Central memory CD8-positive, alpha-beta T cell (primary cell): ENCODE measurements around the gene ARHGAP6.
"Not testable (repeated sequence)": the region's sequence is repeated elsewhere in the genome, so short reads cannot be mapped to it uniquely, and the experiment has no call there.

Experiments
- ATAC-seq: fragments of 150-1000 bp; cut with Tn5 transposase; replicated peaks from 2 replicates; pipeline ENCODE4 v1.10.0; 2022; ENCODE audit warnings: mild to moderate bottlenecking, moderate FRiP score, moderate number of reproducible peaks; ENCODE audit not compliant: poor library complexity, severe bottlenecking; ENCODE audit errors: extremely low read depth
- DNase-seq, 2 donors: peaks; one replicate each; pipeline ENCODE4 v3.0.0; 2021; ENCODE audit warnings: low spot score in 2 of 2
- H3K27ac Mint-ChIP-seq: one replicate; pipeline ENCODE4 v1.8.0; 2022; ENCODE audit warnings: low read depth, mild to moderate bottlenecking, moderate library complexity, mixed read lengths
- H3K27me3 Mint-ChIP-seq: one replicate; pipeline ENCODE4 v1.8.0; 2022; ENCODE audit warnings: mixed read lengths
- H3K36me3 Mint-ChIP-seq: one replicate; pipeline ENCODE4 v1.8.0; 2022; ENCODE audit warnings: mild to moderate bottlenecking, moderate library complexity, mixed read lengths; ENCODE audit not compliant: insufficient read depth
- H3K4me1 Mint-ChIP-seq: one replicate; pipeline ENCODE4 v1.8.0; 2022; ENCODE audit warnings: mixed read lengths
- H3K4me3 Mint-ChIP-seq: one replicate; pipeline ENCODE4 v1.8.0; 2022; ENCODE audit warnings: mild to moderate bottlenecking, moderate library complexity, mixed read lengths
- H3K9me3 Mint-ChIP-seq: one replicate; pipeline ENCODE4 v1.8.0; 2022; ENCODE audit warnings: mixed read lengths

Gene ARHGAP6

DNA sequence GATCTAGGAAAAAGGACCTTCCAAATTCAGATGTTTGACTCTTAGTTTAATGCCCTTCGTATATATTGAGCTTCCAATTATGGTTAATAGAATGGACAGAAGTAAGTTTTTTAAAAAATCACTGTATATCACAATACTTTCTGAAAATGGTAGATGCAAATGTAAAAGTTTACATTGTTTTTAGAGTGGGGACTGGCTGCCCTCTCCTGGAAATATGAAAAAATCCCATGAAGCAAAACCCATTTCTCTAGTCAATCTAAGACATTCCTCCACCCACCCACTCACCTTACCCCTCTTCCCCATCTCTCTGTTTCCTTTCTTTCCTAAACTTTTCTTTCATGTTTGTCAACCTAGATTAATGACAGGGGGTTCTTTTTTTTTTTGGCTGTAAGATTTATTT is 134.5 kb downstream of the ARHGAP6 start:
- Mint-ChIP-seq H3K4me1 (no peaks in the 10 kb centered on the region), H3K36me3 (no peaks in the 10 kb centered on the region), H3K9me3 (no peaks in the 10 kb centered on the region), H3K27me3 (no peaks in the 10 kb centered on the region), H3K4me3 (no peak overlapping the region), H3K27ac (no peak overlapping the region)
- DNase-seq = no peak
- no peak for ATAC-seq

DNA sequence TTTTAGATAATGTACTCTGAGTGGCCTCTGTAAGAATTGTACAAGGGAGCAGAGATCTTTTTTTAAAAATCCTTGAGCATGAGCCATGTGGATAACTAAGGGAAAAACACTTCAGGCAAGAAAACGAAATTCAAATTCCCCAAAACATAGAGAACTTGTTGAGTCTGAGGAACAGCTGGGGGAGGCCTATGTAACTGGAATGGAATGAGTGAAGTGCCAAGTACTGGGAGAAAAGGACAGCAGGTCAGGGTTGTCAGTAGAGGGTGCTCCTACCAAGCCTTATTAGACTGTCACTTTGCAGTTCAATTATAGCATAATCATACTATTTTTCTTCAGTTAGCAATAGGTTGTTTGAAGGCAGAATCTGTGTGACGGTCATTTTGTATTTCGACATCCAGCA is 135.1 kb downstream of the ARHGAP6 start:
- DNase-seq (no peak), ATAC-seq (no peak)
- Mint-ChIP-seq H3K27ac (no peak overlapping the region), H3K36me3 (no peaks in the 10 kb centered on the region), H3K9me3 (no peaks in the 10 kb centered on the region), H3K4me1 (no peaks in the 10 kb centered on the region), H3K4me3 (no peak overlapping the region), H3K27me3 (peaks cover 6% of the 10 kb centered on the region)

DNA sequence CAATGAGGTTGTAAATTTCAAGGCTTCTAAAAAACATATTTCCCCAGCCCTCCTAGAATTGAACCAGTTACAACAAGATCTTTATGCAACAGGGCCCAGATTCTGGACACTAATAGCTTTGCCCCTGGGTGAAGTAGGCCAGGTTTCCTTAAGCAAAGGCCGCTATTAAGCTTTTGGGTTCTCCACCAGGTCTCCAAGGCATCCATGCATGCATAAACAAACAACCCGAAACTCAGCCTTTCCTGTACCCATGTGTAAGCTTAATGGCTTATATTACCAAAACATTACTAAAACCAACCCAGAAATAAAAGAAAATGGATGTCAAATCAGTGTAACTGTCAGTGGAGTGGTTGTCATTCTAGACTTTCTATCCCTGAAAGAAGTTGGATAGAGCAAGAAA is 137.1 kb downstream of the ARHGAP6 start:
- no peak for DNase-seq
- Mint-ChIP-seq H3K27me3 (peaks cover 15% of the 10 kb centered on the region), H3K9me3 (no peaks in the 10 kb centered on the region), H3K27ac (no peak overlapping the region), H3K4me3 (no peak overlapping the region), H3K4me1 (no peaks in the 10 kb centered on the region), H3K36me3 (no peaks in the 10 kb centered on the region)
- ATAC-seq = no peak

- H3K36me3 Mint-ChIP-seq = no peaks in the 10 kb centered on the region
- H3K27me3 Mint-ChIP-seq = peaks cover 28% of the 10 kb centered on the region
- ATAC-seq (no peak), DNase-seq (no peak)
- H3K9me3 Mint-ChIP-seq = no peaks in the 10 kb centered on the region
- H3K4me3 Mint-ChIP-seq = no peak overlapping the region
- no peak overlapping the region for H3K27ac Mint-ChIP-seq
- H3K4me1 Mint-ChIP-seq = no peaks in the 10 kb centered on the region
Measured at GRCh38 chrX:11525685-11526084, 140.0 kb downstream of the ARHGAP6 start.

- not testable (repeated sequence) for DNase-seq, H3K9me3 Mint-ChIP-seq, ATAC-seq, H3K4me3 Mint-ChIP-seq, H3K27ac Mint-ChIP-seq, H3K4me1 Mint-ChIP-seq, H3K36me3 Mint-ChIP-seq
- H3K27me3 Mint-ChIP-seq = peaks cover 12% of the 10 kb centered on the region
Measured at GRCh38 chrX:11519234-11519633, 146.5 kb downstream of the ARHGAP6 start.

DNA sequence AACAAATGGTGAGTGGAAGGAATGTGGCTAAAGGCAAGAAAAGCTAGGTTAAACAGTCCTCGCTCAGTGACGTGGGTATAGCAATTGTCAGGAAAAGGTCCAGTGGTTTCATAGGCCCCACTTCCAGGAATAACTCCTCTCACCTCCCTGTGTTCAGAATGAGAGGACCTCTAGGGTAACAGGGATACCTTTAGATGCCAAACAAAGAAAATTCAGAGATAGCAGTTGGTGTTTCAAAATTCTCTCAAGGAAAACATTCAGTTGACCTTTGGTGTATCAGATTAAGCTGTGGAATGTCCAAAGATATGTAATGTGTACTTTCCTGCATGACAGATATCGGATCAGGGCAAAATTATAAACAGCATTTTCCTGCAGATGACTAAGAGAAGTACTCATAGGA is 155.9 kb downstream of the ARHGAP6 start:
- Mint-ChIP-seq H3K36me3 (no peaks in the 10 kb centered on the region), H3K4me1 (no peaks in the 10 kb centered on the region), H3K27me3 (peaks cover 16% of the 10 kb centered on the region), H3K9me3 (no peaks in the 10 kb centered on the region), H3K4me3 (no peak overlapping the region), H3K27ac (no peak overlapping the region)
- DNase-seq = no peak
- no peak for ATAC-seq

- H3K27me3 Mint-ChIP-seq = peaks cover 12% of the 10 kb centered on the region
- H3K4me1 Mint-ChIP-seq = no peaks in the 10 kb centered on the region
- no peaks in the 10 kb centered on the region for H3K36me3 Mint-ChIP-seq
- H3K27ac Mint-ChIP-seq = no peak overlapping the region
- DNase-seq (no peak), ATAC-seq (no peak)
- no peaks in the 10 kb centered on the region for H3K9me3 Mint-ChIP-seq
- H3K4me3 Mint-ChIP-seq = no peak overlapping the region
Measured at GRCh38 chrX:11504234-11504633, 161.5 kb downstream of the ARHGAP6 start.

GRCh38 chrX:11499076-11500044 is 166.4 kb downstream of the ARHGAP6 start:
- H3K36me3 Mint-ChIP-seq = no peaks in the 10 kb centered on the region
- H3K27ac Mint-ChIP-seq = no peak overlapping the region

DNA sequence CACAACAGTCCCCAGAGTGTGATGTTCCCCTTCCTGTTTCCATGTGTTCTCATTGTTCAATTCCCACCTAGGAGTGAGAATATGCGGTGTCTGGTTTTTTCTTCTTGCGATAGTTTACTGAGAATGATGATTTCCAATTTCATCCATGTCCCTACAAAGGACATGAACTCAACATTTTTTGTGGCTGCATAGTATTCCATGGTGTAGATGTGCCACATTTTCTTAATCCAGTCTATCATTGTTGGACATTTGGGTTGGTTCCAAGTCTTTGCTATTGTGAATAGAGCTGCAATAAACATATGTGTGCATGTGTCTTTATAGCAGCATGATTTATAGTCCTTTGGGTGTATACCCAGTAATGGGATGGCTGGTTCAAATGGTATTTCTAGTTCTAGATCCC is 174.3 kb downstream of the ARHGAP6 start:
- DNase-seq, H3K4me1 Mint-ChIP-seq, H3K36me3 Mint-ChIP-seq, H3K4me3 Mint-ChIP-seq, H3K27ac Mint-ChIP-seq, H3K9me3 Mint-ChIP-seq, ATAC-seq, H3K27me3 Mint-ChIP-seq: not testable (repeated sequence)

More at GRCh38 chrX:11499076-11500044, 166.4 kb downstream of the ARHGAP6 start:
- Mint-ChIP-seq H3K4me1 (no peaks in the 10 kb centered on the region), H3K9me3 (no peaks in the 10 kb centered on the region), H3K27me3 (no peaks in the 10 kb centered on the region), H3K4me3 (no peak overlapping the region)
- no peak for DNase-seq
- ATAC-seq = no peak

- ATAC-seq = no peak
- Mint-ChIP-seq H3K27me3 (peaks cover 32% of the 10 kb centered on the region), H3K36me3 (no peaks in the 10 kb centered on the region), H3K9me3 (no peaks in the 10 kb centered on the region), H3K4me1 (no peaks in the 10 kb centered on the region), H3K4me3 (no peak overlapping the region), H3K27ac (no peak overlapping the region)
- no peak for DNase-seq
Measured at GRCh38 chrX:11484290-11484689, 181.4 kb downstream of the ARHGAP6 start.

DNA sequence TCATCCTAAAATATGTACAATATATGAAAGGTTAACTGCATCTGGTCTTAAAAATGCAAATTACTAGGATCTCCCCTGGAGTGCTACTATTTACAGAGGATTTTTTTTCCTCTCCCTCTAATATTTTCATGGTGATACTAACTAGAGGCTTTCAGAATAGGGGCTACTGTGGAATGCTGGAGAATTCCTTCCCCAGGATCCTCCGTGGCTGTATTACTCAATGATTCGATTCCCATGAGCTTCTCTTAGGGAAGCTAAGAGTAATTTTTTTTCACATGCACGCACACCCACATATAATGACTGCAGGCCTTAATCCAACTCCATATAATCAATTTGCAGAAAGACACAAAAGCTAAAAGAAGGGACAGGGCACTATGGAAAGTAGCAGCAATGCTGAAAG is 184.7 kb downstream of the ARHGAP6 start:
- Mint-ChIP-seq H3K36me3 (no peaks in the 10 kb centered on the region), H3K27me3 (peaks cover 22% of the 10 kb centered on the region), H3K4me3 (no peak overlapping the region), H3K9me3 (no peaks in the 10 kb centered on the region), H3K27ac (no peak overlapping the region), H3K4me1 (no peaks in the 10 kb centered on the region)
- DNase-seq = no peak
- no peak for ATAC-seq

- no peaks in the 10 kb centered on the region for H3K9me3 Mint-ChIP-seq
Measured at GRCh38 chrX:11480626-11481025, 185.1 kb downstream of the ARHGAP6 start.

GRCh38 chrX:11478911-11479310 is 186.8 kb downstream of the ARHGAP6 start:
- ATAC-seq = no peak
- Mint-ChIP-seq H3K27ac (no peak overlapping the region), H3K9me3 (no peaks in the 10 kb centered on the region), H3K4me3 (no peak overlapping the region), H3K27me3 (peaks cover 20% of the 10 kb centered on the region), H3K36me3 (no peaks in the 10 kb centered on the region), H3K4me1 (no peaks in the 10 kb centered on the region)
- DNase-seq = no peak

More at GRCh38 chrX:11480626-11481025, 185.1 kb downstream of the ARHGAP6 start:
- Mint-ChIP-seq H3K36me3 (no peaks in the 10 kb centered on the region), H3K27me3 (peaks cover 22% of the 10 kb centered on the region), H3K4me1 (no peaks in the 10 kb centered on the region), H3K27ac (no peak overlapping the region), H3K4me3 (no peak overlapping the region)
- ATAC-seq = no peak
- DNase-seq = no peak
